HepG2 (cell line): ENCODE data around the gene PFKFB2. TPM values are rescaled to one million over a fixed set of nuclear protein-coding genes. Genes with fewer than 3 reads are reported as not detected.

Source experiments
- ATRX ChIP-seq: sonication (generic); formaldehyde crosslinking; IDR thresholded peaks from 2 replicates; pipeline ENCODE4 v1.4.0; 2020; ENCODE audit warnings: missing genetic modification reagents, borderline replicate concordance
- DNMT3B ChIP-seq: conservative IDR thresholded peaks from 2 replicates; pipeline ENCODE4 v1.6.1; 2016; ENCODE audit warnings: missing biosample characterization, control low read depth
- FOXA3 ChIP-seq: IDR thresholded peaks from 2 replicates; pipeline ENCODE4 v1.6.1; 2016; ENCODE audit warnings: missing genetic modification reagents, missing compliant biosample characterization
- FOXK1 ChIP-seq: sonication (generic); formaldehyde crosslinking; IDR thresholded peaks from 2 replicates; pipeline ENCODE4 v1.4.0; 2020; ENCODE audit warnings: low read depth, missing genetic modification reagents, borderline replicate concordance
- FOXO4 ChIP-seq: sonication (generic); formaldehyde crosslinking; conservative IDR thresholded peaks from 2 replicates; pipeline ENCODE4 v1.8.1; 2023; ENCODE audit warnings: missing genetic modification reagents
- GATAD2A ChIP-seq: IDR thresholded peaks from 2 replicates; pipeline ENCODE4 v1.6.1; 2016
- HNF1A ChIP-seq, 2 experiments: sonication (generic) in 1 of 2; formaldehyde crosslinking in 1 of 2; IDR thresholded peaks; 2 replicates each; pipeline versions ENCODE4 v1.4.0 to v1.6.1; 2016 to 2020; ENCODE audit warnings: borderline replicate concordance in 1 of 2, low read depth in 1 of 2, mild to moderate bottlenecking in 1 of 2, missing genetic modification reagents in 1 of 2
- HNRNPL ChIP-seq: fragments of 200-400 bp; formaldehyde crosslinking; IDR thresholded peaks from 2 replicates; pipeline ENCODE4 v1.6.1; 2017; ENCODE audit warnings: mild to moderate bottlenecking, low read depth, low read length
- NFIC ChIP-seq: IDR thresholded peaks from 2 replicates; pipeline ENCODE4 v1.6.1; 2012; ENCODE audit warnings: mild to moderate bottlenecking, low read length, inconsistent platforms
- NONO ChIP-seq, 2 experiments: fragments of 450-650 bp in 1 of 2; sonication (generic) in 1 of 2; formaldehyde crosslinking in 1 of 2; IDR thresholded peaks in 1 of 2; conservative IDR thresholded peaks in 1 of 2; 2 replicates each; pipeline versions ENCODE4 v1.6.1 to v1.8.0; 2017 to 2022; ENCODE audit warnings: mild to moderate bottlenecking in 1 of 2, missing genetic modification reagents in 1 of 2, moderate library complexity in 1 of 2
- POGK ChIP-seq: sonication (generic); formaldehyde crosslinking; conservative IDR thresholded peaks from 2 replicates; pipeline ENCODE4 v1.8.0; 2022; ENCODE audit warnings: mild to moderate bottlenecking, moderate library complexity, missing genetic modification reagents
- POLR2A ChIP-seq, 2 experiments: IDR thresholded peaks; 2 replicates each; pipeline ENCODE4 v1.6.1; 2011; ENCODE audit warnings: low read depth in 2 of 2, low read length in 2 of 2, mild to moderate bottlenecking in 1 of 2, moderate library complexity in 1 of 2; ENCODE audit not compliant: insufficient read depth in 1 of 2
- RNF2 ChIP-seq: fragments of 450-650 bp; conservative IDR thresholded peaks from 2 replicates; pipeline ENCODE4 v1.6.1; 2016; ENCODE audit warnings: low read depth
- SIX4 ChIP-seq: sonication (generic); formaldehyde crosslinking; IDR thresholded peaks from 2 replicates; pipeline ENCODE4 v1.4.0; 2020; ENCODE audit warnings: missing genetic modification reagents
- SNRNP70 ChIP-seq: fragments of 200-400 bp; formaldehyde crosslinking; IDR thresholded peaks from 2 replicates; pipeline ENCODE4 v1.6.1; 2017; ENCODE audit warnings: mild to moderate bottlenecking, low read depth, low read length, moderate library complexity
- THAP11 ChIP-seq: IDR thresholded peaks from 2 replicates; pipeline ENCODE4 v1.6.1; 2016; ENCODE audit warnings: missing biosample characterization, missing genetic modification reagents
- ZNF230 ChIP-seq: sonication (generic); formaldehyde crosslinking; IDR thresholded peaks from 2 replicates; pipeline ENCODE4 v1.4.0; 2020; ENCODE audit warnings: mild to moderate bottlenecking, missing genetic modification reagents
- ZNF362 ChIP-seq: sonication (generic); formaldehyde crosslinking; IDR thresholded peaks from 2 replicates; pipeline ENCODE4 v1.4.0; 2020; ENCODE audit warnings: missing genetic modification reagents, mild to moderate bottlenecking, borderline replicate concordance
- ZNF550 ChIP-seq: sonication (generic); formaldehyde crosslinking; IDR thresholded peaks from 2 replicates; pipeline ENCODE4 v1.4.0; 2020; ENCODE audit warnings: mild to moderate bottlenecking, missing genetic modification reagents, borderline replicate concordance
- ZNF776 ChIP-seq: sonication (generic); formaldehyde crosslinking; IDR thresholded peaks from 2 replicates; pipeline ENCODE4 v1.4.0; 2020; ENCODE audit warnings: mild to moderate bottlenecking, missing genetic modification reagents
- ZNF879 ChIP-seq: sonication (generic); formaldehyde crosslinking; IDR thresholded peaks from 2 replicates; pipeline ENCODE4 v1.8.1; 2023; ENCODE audit warnings: missing genetic modification reagents
- ZZZ3 ChIP-seq: sonication (generic); formaldehyde crosslinking; IDR thresholded peaks from 2 replicates; pipeline ENCODE4 v1.4.0; 2020; ENCODE audit warnings: missing genetic modification reagents, mild to moderate bottlenecking, borderline replicate concordance
- polyA plus RNA-seq, 8 experiments: library from polyadenylated mRNA; depleted of rRNA in 3 of 8; stranded (reverse) in 7 of 8; unstranded in 1 of 8; fragments of >200 nt; fragmentation: Illumina TruSeq in 4 of 8; extraction: Trizol in 4 of 8; gene quantifications; 2 replicates each; pipeline versions ENCODE4 v1.2.1 to v1.2.3, GENCODE V29; 2011 to 2016; ENCODE audit warnings: low read depth in 4 of 8, missing spikeins in 1 of 8, mixed read lengths in 1 of 8; ENCODE audit not compliant: insufficient read depth in 1 of 8
- total RNA-seq, 5 experiments: library from RNA; depleted of rRNA; stranded (reverse); fragments of >200 nt; fragmentation: Illumina TruSeq; extraction: Trizol; gene quantifications; 2 replicates each; pipeline ENCODE4 v1.2.3, GENCODE V29; 2016; ENCODE audit warnings: low read depth in 1 of 5

PFKFB2 gene
- total and polyA plus RNA-seq, 2 of the 13 experiments (the other 11 are each of a cell fraction or from before 2014, with no cell fraction given): 4.6 to 10.6 TPM

GRCh38 chr1:207025146-207025880, 27.8 kb upstream of the PFKFB2 start (continued):
- TF ChIP-seq SNRNP70: no peak
- TF ChIP-seq GATAD2A: peak; percentile 76
- no peak for TF ChIP-seq ATRX (CRISPR knock-in tag)
- TF ChIP-seq THAP11 (CRISPR knock-in tag): 0 out of 2 replicates have a peak, but pooled peaks have one; percentile 38
- TF ChIP-seq HNRNPL: 0 out of 2 replicates have a peak, but pooled peaks have one; percentile 25
- no peak for TF ChIP-seq ZNF230 (CRISPR knock-in tag)
- TF ChIP-seq RNF2: no peak
- TF ChIP-seq ZNF550 (CRISPR knock-in tag): no peak
- peak; percentile 83 for TF ChIP-seq NFIC
- TF ChIP-seq FOXO4 (CRISPR knock-in tag): no peak
- TF ChIP-seq DNMT3B: no peak
- TF ChIP-seq FOXK1 (CRISPR knock-in tag): no peak
- TF ChIP-seq SIX4: no peak
- no peak for TF ChIP-seq ZZZ3 (CRISPR knock-in tag)
- no peak for TF ChIP-seq POGK
- no peak for TF ChIP-seq ZNF362
- TF ChIP-seq ZNF879 (CRISPR knock-in tag): no peak
- TF ChIP-seq ZNF776 (CRISPR knock-in tag): no peak
- TF ChIP-seq NONO (IDR thresholded peaks at IDR 0.05): no peak
- no peak for TF ChIP-seq NONO (CRISPR knock-in tag; conservative IDR thresholded peaks at IDR 0.05)
- TF ChIP-seq HNF1A (IDR thresholded peaks at IDR 0.05; ENCODE audit: low read depth): peak; percentile 34; the same call in 1 of the 2 replicates
- TF ChIP-seq HNF1A (CRISPR knock-in tag; IDR thresholded peaks at IDR 0.05; ENCODE audit: borderline replicate concordance): no peak; the same call in 1 of the 2 replicates
- TF ChIP-seq FOXA3 (CRISPR knock-in tag): peak; percentile 87
- TF ChIP-seq POLR2A (IDR thresholded peaks at IDR 0.05; ENCODE audit: insufficient read depth in 1 of 2, low read depth in 2 of 2, low read length in 2 of 2): no peak
